Kidney epithelial cell (primary cell): ENCODE measurements around the gene MRPL14. TPM values are rescaled to one million over a fixed set of nuclear protein-coding genes. Genes with fewer than 3 reads are reported as not detected.

Source experiments
- DNase-seq: peaks from one replicate; pipeline ENCODE4 v3.0.0-alpha.2; 2010; ENCODE audit warnings: low read depth
- H3K27me3 ChIP-seq: 2 replicates; pipeline ENCODE4 v1.6.0; 2011; ENCODE audit warnings: low read length; ENCODE audit not compliant: control insufficient read depth, insufficient read depth
- H3K36me3 ChIP-seq: 2 replicates; pipeline ENCODE4 v1.5.1; 2011; ENCODE audit warnings: low read length; ENCODE audit not compliant: control insufficient read depth, insufficient read depth
- H3K4me3 ChIP-seq: 2 replicates; pipeline ENCODE4 v1.5.1; 2011; ENCODE audit warnings: low read depth, mild to moderate bottlenecking, control low read depth, low read length
- total RNA-seq: library from RNA; depleted of rRNA; stranded (reverse); fragments of >200 nt; gene quantifications from 2 replicates; pipeline ENCODE4 v1.2.3, GENCODE V29; 2015
- TF ChIP-seq, protein P1 (sequence below): IDR thresholded peaks from 2 replicates; pipeline ENCODE4 v1.5.1; 2011; ENCODE audit warnings: mild to moderate bottlenecking, moderate library complexity, low read length, control low read depth, inconsistent platforms; ENCODE audit not compliant: insufficient read depth, poor library complexity, severe bottlenecking

The MRPL14 gene
- total RNA-seq, 1 donor from 2014 or later, result 98.5 TPM

DNA sequence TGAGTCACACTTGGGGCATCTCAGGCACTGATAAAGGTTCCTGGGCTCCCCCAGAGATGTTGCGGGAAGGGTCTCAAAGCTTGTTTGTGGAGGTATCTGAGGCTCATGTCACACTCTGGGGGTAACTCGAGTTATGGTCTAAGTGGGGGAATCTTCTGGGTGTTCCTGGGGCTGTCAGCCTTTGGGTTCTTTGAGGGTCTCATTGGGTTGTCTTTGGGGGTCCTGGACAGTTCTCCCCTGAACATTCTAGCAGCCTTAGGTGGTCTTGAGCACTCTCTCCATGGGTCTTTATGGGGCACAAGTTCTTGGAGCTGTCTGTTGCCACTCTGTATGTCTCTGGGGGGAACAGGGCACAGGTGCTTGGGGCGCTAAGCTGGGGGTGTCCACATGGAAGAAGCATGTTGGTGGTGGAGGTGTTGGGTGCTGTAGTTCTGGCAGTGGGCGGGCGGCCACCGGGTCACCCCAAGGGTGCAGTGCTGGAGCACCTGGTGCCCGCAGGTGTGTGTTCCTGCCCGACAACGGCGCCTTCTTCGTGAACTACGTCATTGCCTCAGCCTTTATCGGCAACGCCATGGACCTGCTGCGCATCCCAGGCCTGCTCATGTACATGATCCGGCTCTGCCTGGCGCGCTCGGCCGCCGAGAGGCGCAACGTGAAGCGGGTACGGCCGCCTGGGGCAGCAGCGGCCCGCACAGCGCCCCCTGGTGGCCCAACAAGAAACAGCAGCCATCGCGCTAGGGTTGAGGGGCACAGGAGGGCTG, 24.3 kb upstream of the MRPL14 start:
- DNase-seq, result no peak
- Histone ChIP-seq H3K4me3 (no peak overlapping the region), H3K27me3 (no peaks in the 10 kb centered on the region), H3K36me3 (peaks cover 1% of the 10 kb centered on the region)
- TF ChIP-seq, protein P1, sequence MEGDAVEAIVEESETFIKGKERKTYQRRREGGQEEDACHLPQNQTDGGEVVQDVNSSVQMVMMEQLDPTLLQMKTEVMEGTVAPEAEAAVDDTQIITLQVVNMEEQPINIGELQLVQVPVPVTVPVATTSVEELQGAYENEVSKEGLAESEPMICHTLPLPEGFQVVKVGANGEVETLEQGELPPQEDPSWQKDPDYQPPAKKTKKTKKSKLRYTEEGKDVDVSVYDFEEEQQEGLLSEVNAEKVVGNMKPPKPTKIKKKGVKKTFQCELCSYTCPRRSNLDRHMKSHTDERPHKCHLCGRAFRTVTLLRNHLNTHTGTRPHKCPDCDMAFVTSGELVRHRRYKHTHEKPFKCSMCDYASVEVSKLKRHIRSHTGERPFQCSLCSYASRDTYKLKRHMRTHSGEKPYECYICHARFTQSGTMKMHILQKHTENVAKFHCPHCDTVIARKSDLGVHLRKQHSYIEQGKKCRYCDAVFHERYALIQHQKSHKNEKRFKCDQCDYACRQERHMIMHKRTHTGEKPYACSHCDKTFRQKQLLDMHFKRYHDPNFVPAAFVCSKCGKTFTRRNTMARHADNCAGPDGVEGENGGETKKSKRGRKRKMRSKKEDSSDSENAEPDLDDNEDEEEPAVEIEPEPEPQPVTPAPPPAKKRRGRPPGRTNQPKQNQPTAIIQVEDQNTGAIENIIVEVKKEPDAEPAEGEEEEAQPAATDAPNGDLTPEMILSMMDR, result peak; percentile 90

DNA sequence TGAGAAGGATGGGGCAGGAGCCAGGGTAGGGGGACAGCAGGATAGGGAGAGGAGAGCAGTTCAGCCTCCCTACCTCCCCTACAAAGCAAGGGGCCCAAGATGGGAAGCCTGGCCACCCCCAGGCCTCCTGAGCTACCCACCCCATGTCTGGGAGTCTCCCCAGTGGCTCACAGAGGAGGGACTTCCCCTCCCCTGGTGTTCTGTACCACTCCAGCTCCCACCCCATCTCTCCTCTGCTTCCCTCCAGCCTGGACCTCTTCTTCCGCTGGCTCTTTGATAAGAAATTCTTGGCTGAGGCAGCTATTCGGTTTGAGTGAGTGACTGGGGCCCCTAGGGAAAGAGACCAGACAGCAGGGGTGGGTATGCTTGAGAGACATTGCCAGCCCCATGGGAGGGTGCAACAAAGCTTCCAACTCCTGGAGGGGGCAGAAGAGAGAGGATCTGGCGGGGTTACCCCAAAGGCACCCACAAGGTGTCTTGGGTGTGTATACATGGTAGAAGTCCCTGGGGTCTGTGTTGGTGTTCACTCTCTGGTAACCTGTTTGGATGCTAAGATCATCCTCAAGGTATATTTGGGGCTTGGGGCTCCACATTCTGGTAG, 23.2 kb upstream of the MRPL14 start:
- Histone ChIP-seq H3K36me3 (peaks cover 3% of the 10 kb centered on the region), H3K4me3 (no peak overlapping the region), H3K27me3 (no peaks in the 10 kb centered on the region)
- no peak for DNase-seq
- TF ChIP-seq, protein P1, result no peak

DNA sequence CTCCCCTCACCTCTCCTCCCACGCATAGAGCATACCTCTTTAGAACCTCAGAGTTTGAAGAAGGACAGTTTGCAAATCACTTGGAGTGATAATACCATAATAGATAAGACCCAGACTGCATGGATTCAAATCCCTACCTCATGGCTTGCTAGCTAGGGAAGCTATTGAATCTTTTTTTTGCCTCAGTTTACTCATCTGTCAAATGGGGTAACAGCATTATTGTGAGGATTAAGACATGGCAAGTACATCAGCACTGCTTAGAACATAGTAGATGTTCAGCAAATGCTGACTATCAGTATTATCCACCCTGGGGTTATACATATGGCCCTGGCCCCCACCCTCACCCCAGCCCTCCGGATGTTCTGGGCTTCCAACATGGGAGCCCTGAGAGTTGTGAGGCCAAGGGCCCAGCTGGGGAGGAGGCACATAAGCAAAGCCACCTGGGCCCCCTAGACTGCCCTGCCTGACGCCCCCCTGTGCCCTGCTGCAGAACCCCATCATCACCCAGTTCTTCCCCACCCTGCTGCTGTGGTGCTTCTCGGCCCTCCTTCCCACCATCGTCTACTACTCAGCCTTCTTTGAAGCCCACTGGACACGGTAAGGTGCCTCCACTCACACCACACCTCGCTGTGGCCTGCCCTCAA, 22.2 kb upstream of the MRPL14 start:
- Histone ChIP-seq H3K27me3 (no peaks in the 10 kb centered on the region), H3K36me3 (peaks cover 3% of the 10 kb centered on the region), H3K4me3 (no peak overlapping the region)
- DNase-seq, result no peak
- TF ChIP-seq, protein P1, result no peak

DNA sequence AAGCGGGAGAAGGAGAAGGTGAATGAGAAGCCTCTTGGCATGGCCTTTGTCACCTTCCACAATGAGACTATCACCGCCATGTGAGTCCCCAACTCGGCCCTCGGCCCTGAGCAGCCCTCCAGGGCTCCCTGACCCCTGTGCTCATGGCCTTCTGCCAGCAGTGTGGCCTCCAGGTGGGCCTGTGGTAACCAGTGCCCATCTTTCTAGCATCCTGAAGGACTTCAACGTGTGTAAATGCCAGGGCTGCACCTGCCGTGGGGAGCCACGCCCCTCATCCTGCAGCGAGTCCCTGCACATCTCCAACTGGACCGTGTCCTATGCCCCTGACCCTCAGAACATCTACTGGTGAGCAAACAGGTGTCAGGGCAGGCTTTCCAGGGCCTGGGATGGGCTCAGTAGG, 21.1 kb upstream of the MRPL14 start:
- H3K4me3 ChIP-seq, result no peak overlapping the region
- TF ChIP-seq, protein P1, result no peak
- H3K27me3 ChIP-seq, result no peaks in the 10 kb centered on the region
- DNase-seq, result no peak
- H3K36me3 ChIP-seq, result peaks cover 3% of the 10 kb centered on the region

DNA sequence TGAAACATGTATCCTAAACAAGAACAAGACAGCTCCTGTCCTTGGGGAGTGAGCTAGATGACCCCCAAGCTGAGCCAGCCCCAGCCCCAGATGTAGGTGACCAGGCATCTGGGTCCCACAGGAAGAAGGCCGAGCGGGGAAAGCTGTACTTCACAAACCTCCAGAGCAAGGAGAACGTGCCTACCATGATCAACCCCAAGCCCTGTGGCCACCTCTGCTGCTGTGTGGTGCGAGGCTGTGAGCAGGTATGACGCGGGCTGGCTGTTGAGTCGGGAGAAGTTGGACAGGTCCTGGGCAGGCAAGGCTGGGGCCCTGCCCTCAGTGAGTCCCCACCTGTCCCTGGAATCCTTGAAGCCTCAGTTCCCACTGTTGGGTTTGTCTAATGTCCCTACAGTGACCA, 20.0 kb upstream of the MRPL14 start:
- TF ChIP-seq, protein P1, result no peak
- Histone ChIP-seq H3K36me3 (peaks cover 3% of the 10 kb centered on the region), H3K4me3 (no peak overlapping the region), H3K27me3 (no peaks in the 10 kb centered on the region)
- DNase-seq, result no peak
